ENCODE results near the gene PPFIA1.

- TF ChIP-seq, protein P1, sequence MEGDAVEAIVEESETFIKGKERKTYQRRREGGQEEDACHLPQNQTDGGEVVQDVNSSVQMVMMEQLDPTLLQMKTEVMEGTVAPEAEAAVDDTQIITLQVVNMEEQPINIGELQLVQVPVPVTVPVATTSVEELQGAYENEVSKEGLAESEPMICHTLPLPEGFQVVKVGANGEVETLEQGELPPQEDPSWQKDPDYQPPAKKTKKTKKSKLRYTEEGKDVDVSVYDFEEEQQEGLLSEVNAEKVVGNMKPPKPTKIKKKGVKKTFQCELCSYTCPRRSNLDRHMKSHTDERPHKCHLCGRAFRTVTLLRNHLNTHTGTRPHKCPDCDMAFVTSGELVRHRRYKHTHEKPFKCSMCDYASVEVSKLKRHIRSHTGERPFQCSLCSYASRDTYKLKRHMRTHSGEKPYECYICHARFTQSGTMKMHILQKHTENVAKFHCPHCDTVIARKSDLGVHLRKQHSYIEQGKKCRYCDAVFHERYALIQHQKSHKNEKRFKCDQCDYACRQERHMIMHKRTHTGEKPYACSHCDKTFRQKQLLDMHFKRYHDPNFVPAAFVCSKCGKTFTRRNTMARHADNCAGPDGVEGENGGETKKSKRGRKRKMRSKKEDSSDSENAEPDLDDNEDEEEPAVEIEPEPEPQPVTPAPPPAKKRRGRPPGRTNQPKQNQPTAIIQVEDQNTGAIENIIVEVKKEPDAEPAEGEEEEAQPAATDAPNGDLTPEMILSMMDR (conservative IDR thresholded peaks at IDR 0.05), result no peak
- no peak for TF ChIP-seq ZFX (IDR thresholded peaks at IDR 0.05)
These were observed 62.8 kb downstream of the PPFIA1 start for GRCh38 chr11:70333261-70333660.

All from C4-2B (cell line).